ENCODE results near the gene TRPM8.

The TRPM8 gene

DNA sequence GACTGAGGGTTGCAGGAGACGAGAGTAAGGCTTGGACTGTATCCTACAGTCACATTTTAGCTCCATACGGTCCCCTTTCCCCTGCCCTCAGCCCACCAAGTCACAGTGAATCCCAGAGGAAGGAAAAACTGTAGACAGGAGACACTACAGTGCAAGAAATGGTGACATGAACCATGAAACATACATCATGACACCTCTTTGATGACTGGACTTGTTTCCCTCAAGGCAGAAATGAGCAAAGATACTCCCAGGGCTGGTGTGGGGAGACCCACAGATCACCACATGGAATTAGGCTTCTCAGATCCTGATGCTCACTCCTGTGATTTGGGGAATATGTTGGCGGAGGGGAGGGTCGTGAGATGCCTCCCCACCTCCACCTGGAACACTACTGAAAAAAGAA lies 85.1 kb downstream of the TRPM8 start:
- H3K4me3 ChIP-seq (ENCODE audit: low read depth, low read length), result no peak overlapping the region
- TF ChIP-seq, protein P1, sequence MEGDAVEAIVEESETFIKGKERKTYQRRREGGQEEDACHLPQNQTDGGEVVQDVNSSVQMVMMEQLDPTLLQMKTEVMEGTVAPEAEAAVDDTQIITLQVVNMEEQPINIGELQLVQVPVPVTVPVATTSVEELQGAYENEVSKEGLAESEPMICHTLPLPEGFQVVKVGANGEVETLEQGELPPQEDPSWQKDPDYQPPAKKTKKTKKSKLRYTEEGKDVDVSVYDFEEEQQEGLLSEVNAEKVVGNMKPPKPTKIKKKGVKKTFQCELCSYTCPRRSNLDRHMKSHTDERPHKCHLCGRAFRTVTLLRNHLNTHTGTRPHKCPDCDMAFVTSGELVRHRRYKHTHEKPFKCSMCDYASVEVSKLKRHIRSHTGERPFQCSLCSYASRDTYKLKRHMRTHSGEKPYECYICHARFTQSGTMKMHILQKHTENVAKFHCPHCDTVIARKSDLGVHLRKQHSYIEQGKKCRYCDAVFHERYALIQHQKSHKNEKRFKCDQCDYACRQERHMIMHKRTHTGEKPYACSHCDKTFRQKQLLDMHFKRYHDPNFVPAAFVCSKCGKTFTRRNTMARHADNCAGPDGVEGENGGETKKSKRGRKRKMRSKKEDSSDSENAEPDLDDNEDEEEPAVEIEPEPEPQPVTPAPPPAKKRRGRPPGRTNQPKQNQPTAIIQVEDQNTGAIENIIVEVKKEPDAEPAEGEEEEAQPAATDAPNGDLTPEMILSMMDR (IDR thresholded peaks at IDR 0.05; ENCODE audit: low read depth, low read length), result no peak
- TF ChIP-seq, protein P2, sequence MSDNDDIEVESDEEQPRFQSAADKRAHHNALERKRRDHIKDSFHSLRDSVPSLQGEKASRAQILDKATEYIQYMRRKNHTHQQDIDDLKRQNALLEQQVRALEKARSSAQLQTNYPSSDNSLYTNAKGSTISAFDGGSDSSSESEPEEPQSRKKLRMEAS (IDR thresholded peaks at IDR 0.05; ENCODE audit: low read depth, low read length), result no peak
- TF ChIP-seq POLR2A (IDR thresholded peaks at IDR 0.05; ENCODE audit: extremely low read depth, insufficient read length) (no peak), MYC (IDR thresholded peaks at IDR 0.05; ENCODE audit: low read depth, low read length) (no peak)
- no peak for DNase-seq (ENCODE audit: low read depth)

GRCh38 chr2:234003972-234004617 lies 86.9 kb downstream of the TRPM8 start:
- no peak overlapping the region for H3K4me3 ChIP-seq (ENCODE audit: low read depth, low read length)
- TF ChIP-seq, protein P2 (IDR thresholded peaks at IDR 0.05; ENCODE audit: low read depth, low read length), result no peak
- TF ChIP-seq MYC (IDR thresholded peaks at IDR 0.05; ENCODE audit: low read depth, low read length) (no peak), POLR2A (IDR thresholded peaks at IDR 0.05; ENCODE audit: extremely low read depth, insufficient read length) (no peak)
- TF ChIP-seq, protein P1 (IDR thresholded peaks at IDR 0.05; ENCODE audit: low read depth, low read length), result no peak
- DNase-seq (ENCODE audit: low read depth), result peak; percentile 90

DNA sequence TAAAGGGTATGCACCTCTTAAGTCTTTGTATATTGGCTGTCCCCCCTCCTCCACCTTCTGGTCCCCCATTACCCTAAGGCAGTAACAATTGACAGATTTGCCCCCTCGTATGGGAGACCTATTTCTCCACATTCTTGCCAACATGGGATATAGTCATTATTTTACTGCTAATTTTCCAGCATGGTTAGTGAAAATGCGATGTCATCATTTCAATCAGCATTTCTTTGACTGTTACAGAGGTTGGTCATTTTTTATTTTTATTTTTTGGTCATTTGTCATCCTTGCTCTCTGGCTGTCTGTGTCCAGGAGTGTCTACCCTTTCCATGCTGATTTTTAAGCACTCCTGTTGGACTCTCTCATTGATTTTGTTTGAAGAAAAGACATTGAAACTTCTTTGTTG lies 88.0 kb downstream of the TRPM8 start:
- TF ChIP-seq POLR2A (IDR thresholded peaks at IDR 0.05; ENCODE audit: extremely low read depth, insufficient read length) (no peak), MYC (IDR thresholded peaks at IDR 0.05; ENCODE audit: low read depth, low read length) (no peak)
- TF ChIP-seq, protein P1 (IDR thresholded peaks at IDR 0.05; ENCODE audit: low read depth, low read length), result no peak
- TF ChIP-seq, protein P2 (IDR thresholded peaks at IDR 0.05; ENCODE audit: low read depth, low read length), result no peak
- H3K4me3 ChIP-seq (ENCODE audit: low read depth, low read length), result no peak overlapping the region
- DNase-seq (ENCODE audit: low read depth), result no peak

DNA sequence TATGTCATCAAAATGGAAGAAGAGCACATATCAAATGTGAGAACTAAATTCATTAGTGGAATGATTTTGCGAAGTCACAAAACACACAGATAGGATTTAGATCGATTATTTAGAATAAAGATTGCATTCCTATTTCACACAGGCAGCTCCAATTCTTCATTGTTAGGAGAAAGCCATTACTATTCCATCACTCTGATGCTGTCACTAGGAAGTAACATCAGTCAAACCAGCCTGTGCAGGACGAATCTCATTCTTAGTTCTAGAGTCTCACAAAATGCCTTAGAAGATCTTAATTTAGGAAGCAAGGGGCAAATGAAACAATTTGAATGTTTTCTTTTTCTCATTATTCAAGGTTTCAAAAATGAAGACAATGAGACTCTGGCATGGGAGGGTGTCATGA lies 89.3 kb downstream of the TRPM8 start:
- TF ChIP-seq POLR2A (IDR thresholded peaks at IDR 0.05; ENCODE audit: extremely low read depth, insufficient read length), result no peak
- TF ChIP-seq MYC (IDR thresholded peaks at IDR 0.05; ENCODE audit: low read depth, low read length), result no peak
- TF ChIP-seq, protein P2 (IDR thresholded peaks at IDR 0.05; ENCODE audit: low read depth, low read length), result no peak
- TF ChIP-seq, protein P1 (IDR thresholded peaks at IDR 0.05; ENCODE audit: low read depth, low read length), result no peak
- no peak overlapping the region for H3K4me3 ChIP-seq (ENCODE audit: low read depth, low read length)
- no peak for DNase-seq (ENCODE audit: low read depth)

GRCh38 chr2:234014427-234014826 lies 97.3 kb downstream of the TRPM8 start:
- H3K4me3 ChIP-seq (ENCODE audit: low read depth, low read length), result no peak overlapping the region
- no peak for TF ChIP-seq POLR2A (IDR thresholded peaks at IDR 0.05; ENCODE audit: extremely low read depth, insufficient read length)
- TF ChIP-seq, protein P1 (IDR thresholded peaks at IDR 0.05; ENCODE audit: low read depth, low read length), result no peak
- no peak for TF ChIP-seq MYC (IDR thresholded peaks at IDR 0.05; ENCODE audit: low read depth, low read length)
- TF ChIP-seq, protein P2 (IDR thresholded peaks at IDR 0.05; ENCODE audit: low read depth, low read length), result no peak
- DNase-seq (ENCODE audit: low read depth), result no peak

Measured in NB4 (cell line).